Raji (cell line): ENCODE measurements around the gene EXOC6.

ENCODE experiments used
- POLR2A ChIP-seq: IDR thresholded peaks from 2 replicates; pipeline ENCODE4 v1.6.1; 2011; ENCODE audit warnings: low read depth, low read length, control low read depth; ENCODE audit not compliant: insufficient read depth

The EXOC6 gene

GRCh38 chr10:92942226-92942625 lies 93.9 kb downstream of the EXOC6 start:
- no peak for TF ChIP-seq POLR2A

GRCh38 chr10:92946491-92946890 lies 98.2 kb downstream of the EXOC6 start:
- no peak for TF ChIP-seq POLR2A

- no peak for TF ChIP-seq POLR2A
Measured at GRCh38 chr10:92957223-92958010, 109.1 kb downstream of the EXOC6 start.

GRCh38 chr10:92961638-92962037 lies 113.3 kb downstream of the EXOC6 start:
- no peak for TF ChIP-seq POLR2A

GRCh38 chr10:92965314-92965713 lies 117.0 kb downstream of the EXOC6 start:
- TF ChIP-seq POLR2A, result no peak

GRCh38 chr10:92967641-92968040 lies 119.3 kb downstream of the EXOC6 start:
- TF ChIP-seq POLR2A, result no peak

- TF ChIP-seq POLR2A, result no peak
Measured at GRCh38 chr10:92969151-92969550, 120.8 kb downstream of the EXOC6 start.

- TF ChIP-seq POLR2A, result no peak
Measured at GRCh38 chr10:92970301-92971070, 122.2 kb downstream of the EXOC6 start.

GRCh38 chr10:92972066-92972870 lies 123.9 kb downstream of the EXOC6 start:
- TF ChIP-seq POLR2A, result no peak

- no peak for TF ChIP-seq POLR2A
Measured at GRCh38 chr10:92972886-92973285, 124.6 kb downstream of the EXOC6 start.

GRCh38 chr10:92989250-92989649 lies 140.9 kb downstream of the EXOC6 start:
- TF ChIP-seq POLR2A, result no peak

GRCh38 chr10:92990615-92991014 lies 142.3 kb downstream of the EXOC6 start:
- TF ChIP-seq POLR2A, result no peak

- no peak for TF ChIP-seq POLR2A
Measured at GRCh38 chr10:92991513-92991912, 143.2 kb downstream of the EXOC6 start.

- TF ChIP-seq POLR2A, result no peak
Measured at GRCh38 chr10:92993699-92994272, 145.5 kb downstream of the EXOC6 start.

- no peak for TF ChIP-seq POLR2A
Measured at GRCh38 chr10:92995509-92995908, 147.2 kb downstream of the EXOC6 start.
